ENCODE measurements around the gene GTF2H1. TPM values are rescaled to one million over a fixed set of nuclear protein-coding genes. Genes with fewer than 3 reads are reported as not detected.

The GTF2H1 gene
- total RNA-seq, 1 experiment from 2014 or later: 89.1 TPM

DNA sequence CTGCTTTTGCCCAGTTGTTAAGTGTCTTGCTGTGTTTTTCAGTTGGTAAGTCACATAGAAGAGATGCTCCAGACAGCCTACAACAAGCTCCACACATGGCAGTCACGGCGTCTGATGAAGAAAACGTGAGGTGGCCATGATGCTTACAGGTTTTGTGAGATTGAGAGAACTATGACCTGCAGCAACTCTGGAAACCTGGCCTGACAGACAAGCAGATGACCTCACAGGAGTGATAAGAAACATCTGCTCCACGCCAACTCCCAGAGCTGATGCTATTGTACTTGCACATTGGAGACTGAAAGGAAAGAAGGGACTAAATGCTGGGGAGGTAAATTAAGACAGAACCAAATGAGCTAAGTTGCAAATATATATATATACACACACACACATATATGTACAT, 43.4 kb downstream of the GTF2H1 start:
- H3K9me3 ChIP-seq (ENCODE audit: insufficient read depth, low read depth): no peaks in the 10 kb centered on the region
- ChIA-PET CTCF (no interaction called here), POLR2A (ENCODE audit: unreplicated experiment) (interaction anchor here (1.0 kb wide), 1 partner anchor 29 kb away, joined by 4 read pairs; the partner anchor contains the start of gene LDHA)
- H3K79me2 ChIP-seq (ENCODE audit: low read depth): no peaks in the 10 kb centered on the region
- intact Hi-C loops (cut with micrococcal nuclease; ENCODE audit: unreplicated experiment): no loop called here
- H3K27ac ChIP-seq: no peak overlapping the region
- H3K9me2 ChIP-seq (ENCODE audit: insufficient read depth): no peaks in the 10 kb centered on the region
- BruUV-seq (replicated peaks): no TSS peak
- no peak for DNase-seq
- H4K20me1 ChIP-seq (ENCODE audit: insufficient read depth): no peaks in the 10 kb centered on the region; the same call in 1 of the 2 replicates
- no peak overlapping the region for H3K4me2 ChIP-seq
- peaks cover 34% of the 10 kb centered on the region for H3F3A ChIP-seq (ENCODE audit: insufficient read depth, low read depth)
- H3K36me3 ChIP-seq (ENCODE audit: low read depth): peaks cover 42% of the 10 kb centered on the region
- no peaks in the 10 kb centered on the region for H3K4me1 ChIP-seq (replicated peaks; ENCODE audit: insufficient read depth)
- H3K4me3 ChIP-seq: no peak overlapping the region
- H3K27me3 ChIP-seq (ENCODE audit: insufficient read depth, low read depth): no peaks in the 10 kb centered on the region
- no peak overlapping the region for H2AFZ ChIP-seq
- TF ChIP-seq EZH2 (IDR thresholded peaks at IDR 0.05; ENCODE audit: low read depth): no peak
- TF ChIP-seq, protein P1, sequence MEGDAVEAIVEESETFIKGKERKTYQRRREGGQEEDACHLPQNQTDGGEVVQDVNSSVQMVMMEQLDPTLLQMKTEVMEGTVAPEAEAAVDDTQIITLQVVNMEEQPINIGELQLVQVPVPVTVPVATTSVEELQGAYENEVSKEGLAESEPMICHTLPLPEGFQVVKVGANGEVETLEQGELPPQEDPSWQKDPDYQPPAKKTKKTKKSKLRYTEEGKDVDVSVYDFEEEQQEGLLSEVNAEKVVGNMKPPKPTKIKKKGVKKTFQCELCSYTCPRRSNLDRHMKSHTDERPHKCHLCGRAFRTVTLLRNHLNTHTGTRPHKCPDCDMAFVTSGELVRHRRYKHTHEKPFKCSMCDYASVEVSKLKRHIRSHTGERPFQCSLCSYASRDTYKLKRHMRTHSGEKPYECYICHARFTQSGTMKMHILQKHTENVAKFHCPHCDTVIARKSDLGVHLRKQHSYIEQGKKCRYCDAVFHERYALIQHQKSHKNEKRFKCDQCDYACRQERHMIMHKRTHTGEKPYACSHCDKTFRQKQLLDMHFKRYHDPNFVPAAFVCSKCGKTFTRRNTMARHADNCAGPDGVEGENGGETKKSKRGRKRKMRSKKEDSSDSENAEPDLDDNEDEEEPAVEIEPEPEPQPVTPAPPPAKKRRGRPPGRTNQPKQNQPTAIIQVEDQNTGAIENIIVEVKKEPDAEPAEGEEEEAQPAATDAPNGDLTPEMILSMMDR (conservative IDR thresholded peaks at IDR 0.05): no peak

DNA sequence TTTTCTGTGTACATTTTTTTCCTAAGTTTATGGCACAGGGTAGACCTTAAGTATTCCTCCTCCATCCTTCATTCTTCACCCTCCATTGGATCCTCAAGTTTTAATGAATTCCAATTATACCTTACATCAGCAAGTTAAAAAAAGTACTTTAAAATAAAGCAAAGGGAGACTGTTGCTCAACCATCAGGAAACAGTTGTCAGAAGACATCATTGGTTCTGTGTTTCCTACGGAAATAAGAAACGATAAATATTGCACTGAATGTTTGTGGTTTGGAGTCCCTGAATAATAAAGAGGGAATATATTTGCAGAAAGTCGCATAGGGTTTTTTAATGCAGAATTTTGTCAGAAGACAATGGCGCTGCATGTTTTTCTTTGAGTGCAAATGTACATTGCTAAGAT, 43.9 kb downstream of the GTF2H1 start:
- DNase-seq: no peak
- Histone ChIP-seq H3K4me2 (no peak overlapping the region), H3K4me1 (replicated peaks; ENCODE audit: insufficient read depth) (no peaks in the 10 kb centered on the region), H3K27ac (no peak overlapping the region), H4K20me1 (ENCODE audit: insufficient read depth) (no peaks in the 10 kb centered on the region; the same call in 1 of the 2 replicates), H3K9me2 (ENCODE audit: insufficient read depth) (no peaks in the 10 kb centered on the region), H3K27me3 (ENCODE audit: insufficient read depth, low read depth) (no peaks in the 10 kb centered on the region), H3K79me2 (ENCODE audit: low read depth) (no peaks in the 10 kb centered on the region), H2AFZ (no peak overlapping the region), H3K4me3 (no peak overlapping the region), H3K9me3 (ENCODE audit: insufficient read depth, low read depth) (no peaks in the 10 kb centered on the region), H3K36me3 (ENCODE audit: low read depth) (peaks cover 40% of the 10 kb centered on the region), H3F3A (ENCODE audit: insufficient read depth, low read depth) (peaks cover 33% of the 10 kb centered on the region)
- no TSS peak for BruUV-seq (replicated peaks)
- ChIA-PET CTCF (no interaction called here), POLR2A (ENCODE audit: unreplicated experiment) (no interaction called here)
- intact Hi-C loops (cut with micrococcal nuclease; ENCODE audit: unreplicated experiment): no loop called here
- TF ChIP-seq, protein P1 (conservative IDR thresholded peaks at IDR 0.05): no peak
- TF ChIP-seq EZH2 (IDR thresholded peaks at IDR 0.05; ENCODE audit: low read depth): no peak

DNA sequence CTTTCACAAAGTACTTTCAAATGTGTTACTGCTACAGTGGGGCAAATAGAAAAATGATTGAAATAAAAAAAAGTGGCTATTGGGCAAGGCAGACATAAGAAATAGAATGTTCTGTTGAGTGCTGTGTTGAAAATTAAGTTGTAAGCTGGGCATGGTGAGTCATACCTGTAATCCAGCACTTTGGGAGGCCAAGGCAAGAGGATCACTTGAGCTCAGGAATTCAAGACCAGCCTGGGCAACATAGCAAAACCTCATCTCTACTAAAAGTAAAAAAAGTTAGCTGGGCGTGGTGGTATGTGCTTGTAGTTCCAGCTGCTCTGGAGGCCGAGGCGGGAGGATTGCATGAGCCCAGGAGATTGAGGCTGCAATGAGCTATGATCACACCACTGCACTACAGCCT, 45.1 kb downstream of the GTF2H1 start:
- no peak for TF ChIP-seq EZH2 (IDR thresholded peaks at IDR 0.05; ENCODE audit: low read depth)
- TF ChIP-seq, protein P1 (conservative IDR thresholded peaks at IDR 0.05): no peak
- Histone ChIP-seq H3K79me2 (ENCODE audit: low read depth) (no peaks in the 10 kb centered on the region), H3K4me3 (no peak overlapping the region), H2AFZ (no peak overlapping the region), H3K27ac (0 out of 2 replicates have a peak overlapping the region, but pooled peaks have one; percentile 13), H3K4me2 (no peak overlapping the region), H4K20me1 (ENCODE audit: insufficient read depth) (no peaks in the 10 kb centered on the region; the same call in 1 of the 2 replicates), H3K9me3 (ENCODE audit: insufficient read depth, low read depth) (no peaks in the 10 kb centered on the region), H3K9me2 (ENCODE audit: insufficient read depth) (no peaks in the 10 kb centered on the region), H3K36me3 (ENCODE audit: low read depth) (peaks cover 32% of the 10 kb centered on the region), H3K27me3 (ENCODE audit: insufficient read depth, low read depth) (no peaks in the 10 kb centered on the region), H3K4me1 (replicated peaks; ENCODE audit: insufficient read depth) (no peaks in the 10 kb centered on the region), H3F3A (ENCODE audit: insufficient read depth, low read depth) (peaks cover 23% of the 10 kb centered on the region)
- no TSS peak for BruUV-seq (replicated peaks)
- ChIA-PET CTCF (no interaction called here), POLR2A (ENCODE audit: unreplicated experiment) (no interaction called here)
- no peak for DNase-seq
- intact Hi-C loops (cut with micrococcal nuclease; ENCODE audit: unreplicated experiment): no loop called here
